ENCODE results near the gene FCRL5. TPM values are rescaled to one million over a fixed set of nuclear protein-coding genes. Genes with fewer than 3 reads are reported as not detected.
"Not testable (repeated sequence)": the region's sequence is repeated elsewhere in the genome, so short reads cannot be mapped to it uniquely, and the experiment has no call there.

Gene FCRL5
- 3.8 TPM for total RNA-seq

DNA sequence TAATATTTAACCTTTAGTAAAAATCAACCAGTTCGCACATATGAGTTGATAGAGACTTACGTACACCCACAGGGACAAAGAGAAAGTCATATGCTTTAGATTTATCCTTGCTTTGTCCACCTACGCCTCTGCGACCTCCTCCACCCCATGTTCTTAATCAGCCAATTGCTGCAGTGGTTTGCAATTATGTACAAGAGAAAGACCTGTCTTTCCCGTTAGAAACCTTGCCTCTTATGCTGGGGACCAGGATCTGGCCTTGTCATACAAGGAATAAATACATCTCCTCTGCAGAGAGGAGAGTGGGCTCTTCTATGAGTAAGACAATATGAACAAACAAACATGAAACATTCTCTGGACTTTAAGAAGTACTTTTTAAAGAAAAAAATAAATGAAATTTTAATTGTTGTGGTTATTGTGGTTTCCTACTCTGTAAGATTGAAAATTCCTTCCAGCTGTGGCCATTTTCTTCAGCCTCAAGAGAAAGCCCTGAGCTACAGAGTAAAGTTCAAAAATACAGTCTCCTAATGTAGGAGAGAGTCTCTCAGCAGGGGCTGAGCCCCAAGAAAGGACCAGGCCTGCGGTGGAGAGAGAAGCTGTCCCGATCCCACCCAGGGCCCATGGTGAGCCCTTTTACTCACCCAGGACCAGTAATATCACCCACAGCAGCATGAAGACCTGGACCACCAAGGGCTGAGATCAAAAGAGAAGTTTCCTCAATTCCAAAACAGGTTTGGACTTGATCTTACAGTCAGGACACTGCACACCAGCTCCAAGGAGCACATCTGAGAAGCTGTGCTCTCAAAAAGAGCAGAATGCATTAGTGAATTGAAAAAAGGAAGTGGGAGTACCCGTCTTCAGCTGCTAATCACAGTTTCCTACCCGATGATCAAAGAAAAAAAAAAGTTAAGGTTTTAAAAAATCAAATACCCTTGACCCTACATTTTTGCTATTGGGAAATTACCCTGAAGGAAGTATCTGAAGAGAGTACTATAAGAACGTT lies at the start of gene FCRL5:
Gene FCRL5, minus strand, starts transcription at position 822 of the 1,000 bp plus-strand sequence. Its CDS starts 153 bp downstream, at position 669.
- no peak for DNase-seq (ENCODE audit: low spot score)

GRCh38 chr1:157600236-157600635 lies 47.9 kb upstream of the FCRL5 start:
- no peak for DNase-seq (ENCODE audit: low spot score)

DNA sequence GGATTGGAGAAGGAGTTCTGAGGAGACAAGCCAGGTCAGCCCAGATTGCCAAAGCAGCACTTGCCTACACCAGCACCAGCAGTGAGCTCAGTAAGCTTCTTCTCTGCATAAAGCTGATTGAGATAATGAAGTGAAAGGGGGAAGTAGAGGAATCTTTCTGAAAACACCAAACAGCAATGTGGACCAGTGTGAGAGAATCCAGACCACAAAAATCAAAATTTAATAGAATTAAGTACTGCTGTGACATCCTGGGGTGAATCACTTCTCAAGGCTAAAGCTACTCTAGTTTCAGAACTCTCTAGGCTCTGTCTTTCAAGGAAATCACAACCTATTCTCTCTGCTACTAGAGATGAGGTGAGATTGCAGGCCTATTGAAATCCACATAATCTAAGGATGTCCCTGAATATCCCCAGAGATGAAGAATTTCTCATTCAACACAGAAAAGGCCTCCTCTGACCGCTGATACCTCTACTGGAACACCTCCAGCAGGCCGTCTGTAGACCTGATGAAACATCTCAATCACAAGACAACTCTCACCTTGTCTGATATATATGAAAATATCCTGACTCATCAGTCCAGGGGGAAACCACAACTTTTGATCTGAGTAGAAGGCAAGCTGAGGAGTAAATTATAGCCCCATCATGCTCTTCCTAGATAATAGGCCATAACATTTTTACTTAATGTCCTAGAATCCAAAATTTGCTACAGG lies 45.8 kb upstream of the FCRL5 start, which contains the start of gene FCRL4:
Gene FCRL4, minus strand, starts transcription at position 127 of the 709 bp plus-strand sequence. CDS start 141 bp downstream, outside the sequence.
- DNase-seq (ENCODE audit: low spot score), result no peak

- no peak for DNase-seq (ENCODE audit: low spot score)
Measured at GRCh38 chr1:157596384-157596783, 44.1 kb upstream of the FCRL5 start.

GRCh38 chr1:157595356-157595755 lies 43.0 kb upstream of the FCRL5 start:
- no peak for DNase-seq (ENCODE audit: low spot score)

- no peak for DNase-seq (ENCODE audit: low spot score)
Measured at GRCh38 chr1:157585984-157586383, 33.7 kb upstream of the FCRL5 start.

DNA sequence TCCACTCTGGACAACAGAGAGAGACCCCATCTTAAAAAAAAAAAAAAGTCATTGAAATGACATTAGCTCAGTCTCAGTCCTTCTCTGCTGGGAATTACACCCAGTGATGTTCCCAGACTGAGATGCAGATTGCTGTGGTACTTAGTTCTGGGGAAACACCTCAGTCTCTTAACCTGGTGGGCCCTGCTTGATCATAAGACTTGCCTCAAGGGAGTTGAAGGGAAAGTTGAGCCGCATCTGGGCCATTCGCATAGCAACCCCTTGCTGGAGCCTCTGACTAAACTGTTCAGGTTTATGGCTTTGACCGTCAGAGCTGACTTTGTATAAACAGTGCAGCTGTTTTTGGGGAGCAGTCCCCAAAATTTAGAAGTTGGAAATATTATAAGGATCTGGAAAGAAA lies 32.2 kb upstream of the FCRL5 start:
- DNase-seq (ENCODE audit: low spot score), result no peak

DNA sequence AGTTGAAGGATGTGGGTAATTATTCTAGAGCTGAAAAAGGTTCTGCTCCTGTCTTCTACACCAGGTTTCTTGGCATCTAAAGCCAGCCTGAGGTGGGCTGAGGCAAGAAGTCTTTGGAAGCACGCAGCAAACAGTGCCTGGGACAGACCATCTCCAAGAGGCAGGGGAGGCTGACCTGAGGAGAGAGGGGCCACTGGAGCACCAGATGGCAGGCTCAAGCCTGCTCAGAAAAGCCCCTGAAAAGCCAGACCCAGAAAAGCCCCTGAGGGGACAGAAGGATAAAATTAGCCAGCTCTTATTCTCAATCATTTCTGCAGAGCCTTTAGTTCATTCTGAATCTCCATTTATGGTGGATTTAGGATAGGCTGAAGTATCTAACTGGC lies 28.5 kb upstream of the FCRL5 start:
- no peak for DNase-seq (ENCODE audit: low spot score)

- DNase-seq (ENCODE audit: low spot score), result no peak
Measured at GRCh38 chr1:157580179-157580827, 28.0 kb upstream of the FCRL5 start.

GRCh38 chr1:157577420-157577819 lies 25.1 kb upstream of the FCRL5 start:
- no peak for DNase-seq (ENCODE audit: low spot score)

- DNase-seq (ENCODE audit: low spot score), result no peak
Measured at GRCh38 chr1:157575744-157576143, 23.4 kb upstream of the FCRL5 start.

DNA sequence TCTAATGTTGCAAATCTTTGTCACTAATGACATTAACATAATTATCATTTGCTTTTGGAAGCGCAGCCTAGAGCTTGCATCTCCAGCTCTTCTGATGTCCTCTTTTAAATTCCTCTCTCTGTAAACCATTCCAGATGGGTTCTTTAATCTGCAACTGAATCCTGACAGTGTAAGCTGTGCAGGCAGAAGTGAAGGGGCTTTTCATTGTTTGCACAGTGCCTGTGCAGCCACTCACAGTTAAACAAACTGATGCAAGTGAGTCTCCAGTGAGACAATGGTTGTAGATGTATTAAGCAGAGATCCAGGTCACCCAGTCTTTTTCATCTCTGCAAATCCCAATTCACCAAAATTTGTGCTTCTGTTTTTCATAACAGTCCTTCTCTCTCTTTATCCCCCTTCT lies 22.5 kb upstream of the FCRL5 start:
- no peak for DNase-seq (ENCODE audit: low spot score)

DNA sequence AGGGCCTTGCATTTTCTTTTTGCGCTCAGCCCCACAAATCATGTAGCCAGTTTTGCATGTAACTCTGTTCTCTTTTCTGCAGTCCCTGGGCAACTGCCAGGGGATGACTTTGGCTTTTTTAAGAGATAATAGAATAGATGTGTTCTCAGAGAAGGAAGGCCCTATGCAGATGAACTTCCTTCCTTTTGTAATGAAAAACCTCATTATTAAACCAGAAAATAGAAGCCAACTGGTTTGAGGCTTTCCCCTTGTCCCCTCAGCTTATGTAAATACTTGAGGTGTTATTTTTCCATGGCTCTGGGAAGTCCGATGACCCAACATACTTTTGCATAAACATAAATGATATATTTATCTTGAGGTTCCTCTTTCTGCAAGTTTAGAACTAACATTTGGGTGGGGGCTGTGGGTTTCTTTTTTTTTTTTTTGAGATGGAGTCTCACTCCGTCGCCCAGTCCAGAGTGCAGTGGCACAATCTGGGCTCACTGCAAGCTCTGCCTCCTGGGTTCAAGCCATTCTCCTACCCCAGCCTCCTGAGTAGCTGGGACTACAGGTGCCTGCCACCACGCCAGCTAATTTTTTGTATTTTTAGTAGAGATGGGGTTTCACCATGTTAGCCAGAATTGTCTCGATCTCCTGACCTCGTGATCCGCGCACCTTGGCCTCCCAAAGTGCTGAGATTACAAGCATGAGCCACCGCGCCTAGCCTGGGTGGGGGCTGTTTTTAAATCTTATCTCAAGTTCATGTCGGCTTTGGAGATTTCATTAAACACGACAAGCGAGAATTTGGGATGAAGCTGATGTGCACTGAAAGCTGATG lies 14.4 kb upstream of the FCRL5 start:
- no peak for DNase-seq (ENCODE audit: low spot score)

GRCh38 chr1:157562515-157562914 lies 10.2 kb upstream of the FCRL5 start:
- no peak for DNase-seq (ENCODE audit: low spot score)

- DNase-seq (ENCODE audit: low spot score), result no peak
Measured at GRCh38 chr1:157558119-157558518, 5.8 kb upstream of the FCRL5 start.

GRCh38 chr1:157548081-157548480 lies 4.2 kb downstream of the FCRL5 start:
- DNase-seq (ENCODE audit: low spot score), result not testable (repeated sequence)

DNA sequence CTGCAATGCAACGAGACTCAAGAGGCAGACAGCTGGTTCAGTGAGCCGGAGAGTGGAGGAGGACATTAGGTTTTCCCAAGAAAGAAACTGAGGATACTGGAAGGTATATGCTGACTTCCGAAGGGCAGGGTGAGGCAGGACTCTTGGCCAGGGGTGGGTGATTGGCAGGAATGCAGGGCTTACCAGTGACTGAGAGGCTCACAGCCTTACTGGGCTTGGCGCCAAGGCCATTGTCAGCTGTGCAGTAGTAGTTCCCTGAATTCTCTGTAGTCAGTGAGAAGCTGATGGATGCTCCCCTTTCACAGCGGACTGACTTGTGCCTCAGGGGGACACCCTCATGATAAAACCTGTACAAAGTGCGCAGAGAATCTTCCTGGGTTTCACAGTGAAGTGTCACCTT lies 9.6 kb downstream of the FCRL5 start:
- peak; percentile 51 for DNase-seq (ENCODE audit: low spot score)

DNA sequence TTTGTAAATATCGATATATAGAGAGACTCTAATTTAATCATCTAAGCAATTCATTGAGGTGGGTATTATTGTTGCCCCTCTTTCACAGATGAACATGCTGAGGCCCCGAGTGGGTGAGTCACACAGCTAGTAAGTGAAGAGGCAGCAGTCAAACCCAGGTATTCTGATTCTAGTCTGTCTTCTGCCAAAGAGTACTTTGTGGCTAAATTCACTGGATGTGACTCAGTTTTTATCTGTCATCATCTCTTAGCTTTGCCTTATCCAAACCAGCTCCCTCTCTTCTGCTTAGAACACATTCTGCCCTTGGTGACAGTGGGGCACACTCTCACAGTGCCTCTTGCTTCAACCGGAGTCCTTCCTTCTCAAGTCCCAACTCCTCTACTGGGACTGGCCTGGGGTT lies 11.5 kb downstream of the FCRL5 start:
- no peak for DNase-seq (ENCODE audit: low spot score)

- no peak for DNase-seq (ENCODE audit: low spot score)
Measured at GRCh38 chr1:157540160-157540748, 12.1 kb downstream of the FCRL5 start.

DNA sequence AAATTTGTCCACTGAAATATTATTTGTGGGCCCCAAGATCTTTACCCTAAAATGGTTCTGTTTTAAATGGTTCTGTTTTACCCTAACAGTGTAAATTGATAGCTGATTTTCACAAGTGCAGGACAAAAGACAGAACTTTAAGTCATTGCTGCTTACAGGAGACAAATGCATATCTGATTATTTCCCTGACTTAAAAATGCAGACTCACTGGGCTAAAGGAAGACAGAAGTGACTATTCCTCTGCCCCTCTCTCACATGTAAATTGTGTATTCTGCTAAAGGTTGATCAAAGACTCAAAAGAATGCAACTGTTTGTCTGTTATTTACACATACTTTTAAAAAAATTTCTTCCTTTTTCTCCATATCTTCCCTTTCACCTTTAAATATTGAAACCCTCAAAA lies 12.7 kb downstream of the FCRL5 start:
- DNase-seq (ENCODE audit: low spot score), result no peak

- DNase-seq (ENCODE audit: low spot score), result no peak
Measured at GRCh38 chr1:157532569-157532968, 19.7 kb downstream of the FCRL5 start.

Data from ureter (tissue), 1 donor.